Breast epithelium (tissue), 3 donors: ENCODE data around the gene GZMB.

Experiments used
- CTCF ChIP-seq, 3 donors: fragments of 450-650 bp; IDR thresholded peaks; one replicate each; pipeline ENCODE4 v1.5.1; 2016 to 2017; ENCODE audit warnings: antibody characterized with exemption in 3 of 3, mild to moderate bottlenecking in 3 of 3, moderate library complexity in 3 of 3
- POLR2AphosphoS5 ChIP-seq, 3 donors: sonication (generic); formaldehyde crosslinking; IDR thresholded peaks; one replicate each; pipeline ENCODE4 v1.6.1; 2017; ENCODE audit warnings: antibody characterized with exemption in 3 of 3

- TF ChIP-seq CTCF (IDR thresholded peaks at IDR 0.05) (no peak), POLR2AphosphoS5 (IDR thresholded peaks at IDR 0.05) (no peak)
These were observed at the start of gene GZMB for GRCh38 chr14:24634158-24634557.
